NCI-H82 (cell line): Measurements from ENCODE around the gene AADACL2.

Source experiments
- DNase-seq: peaks from one replicate; lab custom pipeline; 2025; lab: John Stamatoyannopoulos, UW

Gene AADACL2

DNA sequence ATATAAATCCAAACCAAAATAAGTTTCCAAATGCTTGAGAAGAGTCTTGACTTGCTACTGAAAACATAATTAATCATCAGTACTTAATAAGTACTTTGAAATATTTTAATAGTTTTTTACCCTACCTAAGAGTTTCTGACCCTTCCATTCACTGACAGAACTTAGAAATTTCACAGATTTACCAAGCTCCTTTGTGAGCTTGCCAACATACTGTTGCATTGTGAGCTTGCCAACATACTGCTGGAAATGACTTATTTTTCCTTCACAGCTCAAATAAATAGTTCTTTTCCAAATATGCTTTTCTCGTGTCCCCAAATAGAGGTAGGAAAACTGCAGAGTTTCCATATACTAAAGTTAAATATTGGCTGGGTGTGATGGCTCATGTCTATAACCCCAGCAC, 70.5 kb downstream of the AADACL2 start:
- no peak for DNase-seq

DNA sequence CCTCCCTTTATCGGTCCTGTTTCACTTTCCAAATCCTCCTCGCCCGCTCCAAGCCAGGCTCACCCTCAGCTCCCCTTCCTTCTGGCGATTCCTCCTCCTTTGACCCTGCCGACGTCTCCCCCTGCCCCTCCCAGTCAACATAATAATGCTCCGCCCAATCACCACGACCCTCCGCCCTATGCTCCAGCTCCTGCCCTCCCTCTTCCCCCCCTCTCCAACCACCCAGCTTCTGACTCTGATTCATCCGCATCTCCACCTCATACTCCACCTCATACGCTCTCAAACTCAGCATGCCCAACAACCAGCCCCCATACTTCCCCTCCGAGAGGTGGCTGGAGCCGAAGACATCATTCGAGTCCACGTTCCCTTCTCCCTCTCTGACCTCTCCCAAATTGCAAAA, 73.1 kb downstream of the AADACL2 start:
- DNase-seq = no peak
